ENCODE measurements around the gene TTC9B.
"Not testable (repeated sequence)": the region's sequence is repeated elsewhere in the genome, so short reads cannot be mapped to it uniquely, and the experiment has no call there.

Gene TTC9B

GRCh38 chr19:40170303-40170989 is 47.7 kb downstream of the TTC9B start:
- DNase-seq (ENCODE audit: low spot score); FAIRE-seq: not testable (repeated sequence)

GRCh38 chr19:40169482-40170302 is 48.5 kb downstream of the TTC9B start:
- not testable (repeated sequence) for DNase-seq (ENCODE audit: low spot score); FAIRE-seq

Measured in urothelium cell line (cell line).